ENCODE results near the gene ADARB2.

Gene ADARB2

DNA sequence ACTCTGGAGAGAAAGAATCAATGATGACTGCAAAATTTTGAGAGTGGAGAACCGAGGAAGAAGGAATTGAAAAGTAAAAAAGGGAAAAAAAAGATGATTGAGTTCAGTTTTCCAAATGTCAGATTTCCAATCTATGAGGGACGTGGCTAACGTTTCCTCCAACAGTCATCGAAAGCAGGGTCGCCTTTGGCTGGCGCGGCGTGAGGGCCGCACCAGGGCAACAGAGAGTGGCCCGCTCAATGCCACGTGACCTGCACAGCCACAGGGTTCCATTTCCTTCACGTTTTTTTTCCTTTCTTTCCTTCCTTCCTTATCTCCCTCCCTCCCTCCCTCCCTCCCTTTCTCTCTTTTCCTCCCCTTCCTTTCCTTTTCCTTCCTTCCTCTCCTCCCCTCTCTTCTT is 579.3 kb downstream of the ADARB2 start:
- Histone ChIP-seq H2AFZ (ENCODE audit: low read length) (no peak overlapping the region), H4K91ac (ENCODE audit: low read depth, low read length, poor library complexity) (no peak overlapping the region), H3K14ac (ENCODE audit: low read length) (no peak overlapping the region), H2BK15ac (ENCODE audit: low read length) (no peak overlapping the region), H3K9ac (ENCODE audit: low read depth, low read length, poor library complexity) (no peak overlapping the region), H3K23ac (ENCODE audit: low read depth, low read length, poor library complexity) (no peak overlapping the region), H3K4ac (ENCODE audit: low read length) (no peak overlapping the region), H3K4me1 (ENCODE audit: control insufficient read depth in 2 of 2, insufficient read depth in 1 of 2, low read depth in 1 of 2, low read length in 2 of 2) (peaks cover 0 to 6% of the 10 kb centered on the region in 2 donors), H2BK5ac (ENCODE audit: low read length) (no peak overlapping the region), H2BK12ac (ENCODE audit: low read length) (no peak overlapping the region), H3K27ac (replicated peaks; ENCODE audit: low read length) (no peak overlapping the region), H3K4me3 (ENCODE audit: low read length in 2 of 2) (no peak overlapping the region), H3K4me2 (ENCODE audit: insufficient read depth, low read length, poor library complexity, severe bottlenecking) (no peak overlapping the region), H4K8ac (ENCODE audit: low read depth, low read length) (no peak overlapping the region), H3K9me3 (replicated peaks in 1 of 2; ENCODE audit: control insufficient read depth in 2 of 2, insufficient read depth in 1 of 2, low read depth in 1 of 2, low read length in 2 of 2) (no peaks in the 10 kb centered on the region), H2BK120ac (ENCODE audit: low read depth, low read length) (no peak overlapping the region), H3K27me3 (ENCODE audit: control insufficient read depth in 3 of 3, insufficient read depth in 3 of 3, low read depth in 1 of 3, low read length in 3 of 3) (peaks cover 0 to 21% (median 0%) of the 10 kb centered on the region in 3 experiments), H3K79me1 (ENCODE audit: low read depth, low read length) (no peaks in the 10 kb centered on the region), H3K18ac (ENCODE audit: low read length) (no peak overlapping the region), H2AK5ac (ENCODE audit: low read depth, low read length) (no peak overlapping the region), H3K36me3 (replicated peaks in 1 of 2; ENCODE audit: control insufficient read depth in 2 of 2, insufficient read depth in 2 of 2, low read length in 2 of 2) (no peaks in the 10 kb centered on the region)
- no CpG with 5 or more reads among the region's 12 CpGs for WGBS, 2 donors (ENCODE audit: extremely low coverage in 2 of 2, insufficient read length in 2 of 2, insufficient replicate concordance in 1 of 2)
- no peak for DNase-seq (ENCODE audit: low spot score)

DNA sequence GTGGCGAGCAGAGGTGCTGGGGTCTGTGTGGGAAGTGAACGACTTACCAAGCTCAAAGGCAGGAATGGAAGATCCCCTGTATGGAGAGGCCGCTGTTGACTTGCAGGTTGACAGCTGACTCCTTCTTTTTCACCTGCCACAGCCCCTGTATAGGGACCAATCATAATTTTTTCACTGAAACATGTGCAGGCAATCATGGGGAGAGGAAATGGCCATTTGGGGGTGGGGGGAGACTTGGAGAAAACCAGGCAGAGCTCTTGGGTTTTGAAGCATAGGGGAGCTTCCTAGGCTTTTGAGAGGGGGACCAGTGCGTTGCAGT is 579.8 kb downstream of the ADARB2 start:
- Histone ChIP-seq H3K36me3 (replicated peaks in 1 of 2; ENCODE audit: control insufficient read depth in 2 of 2, insufficient read depth in 2 of 2, low read length in 2 of 2) (no peaks in the 10 kb centered on the region), H3K4me1 (ENCODE audit: control insufficient read depth in 2 of 2, insufficient read depth in 1 of 2, low read depth in 1 of 2, low read length in 2 of 2) (peaks cover 0 to 6% of the 10 kb centered on the region in 2 donors), H3K9ac (ENCODE audit: low read depth, low read length, poor library complexity) (no peak overlapping the region), H2BK15ac (ENCODE audit: low read length) (no peak overlapping the region), H2BK120ac (ENCODE audit: low read depth, low read length) (no peak overlapping the region), H3K27ac (replicated peaks; ENCODE audit: low read length) (no peak overlapping the region), H2AK5ac (ENCODE audit: low read depth, low read length) (no peak overlapping the region), H2AFZ (ENCODE audit: low read length) (no peak overlapping the region), H4K91ac (ENCODE audit: low read depth, low read length, poor library complexity) (no peak overlapping the region), H3K79me1 (ENCODE audit: low read depth, low read length) (no peaks in the 10 kb centered on the region), H3K18ac (ENCODE audit: low read length) (no peak overlapping the region), H4K8ac (ENCODE audit: low read depth, low read length) (no peak overlapping the region), H3K27me3 (ENCODE audit: control insufficient read depth in 3 of 3, insufficient read depth in 3 of 3, low read depth in 1 of 3, low read length in 3 of 3) (peaks cover 0 to 21% (median 0%) of the 10 kb centered on the region in 3 experiments), H2BK5ac (ENCODE audit: low read length) (no peak overlapping the region), H3K23ac (ENCODE audit: low read depth, low read length, poor library complexity) (no peak overlapping the region), H3K4me2 (ENCODE audit: insufficient read depth, low read length, poor library complexity, severe bottlenecking) (no peak overlapping the region), H2BK12ac (ENCODE audit: low read length) (no peak overlapping the region), H3K9me3 (replicated peaks in 1 of 2; ENCODE audit: control insufficient read depth in 2 of 2, insufficient read depth in 1 of 2, low read depth in 1 of 2, low read length in 2 of 2) (no peaks in the 10 kb centered on the region), H3K14ac (ENCODE audit: low read length) (no peak overlapping the region), H3K4ac (ENCODE audit: low read length) (no peak overlapping the region), H3K4me3 (ENCODE audit: low read length in 2 of 2) (no peak overlapping the region)
- DNase-seq (ENCODE audit: low spot score), result no peak
- WGBS, 2 donors (ENCODE audit: extremely low coverage in 2 of 2, insufficient read length in 2 of 2, insufficient replicate concordance in 1 of 2), result no CpG with 5 or more reads among the region's 4 CpGs

DNA sequence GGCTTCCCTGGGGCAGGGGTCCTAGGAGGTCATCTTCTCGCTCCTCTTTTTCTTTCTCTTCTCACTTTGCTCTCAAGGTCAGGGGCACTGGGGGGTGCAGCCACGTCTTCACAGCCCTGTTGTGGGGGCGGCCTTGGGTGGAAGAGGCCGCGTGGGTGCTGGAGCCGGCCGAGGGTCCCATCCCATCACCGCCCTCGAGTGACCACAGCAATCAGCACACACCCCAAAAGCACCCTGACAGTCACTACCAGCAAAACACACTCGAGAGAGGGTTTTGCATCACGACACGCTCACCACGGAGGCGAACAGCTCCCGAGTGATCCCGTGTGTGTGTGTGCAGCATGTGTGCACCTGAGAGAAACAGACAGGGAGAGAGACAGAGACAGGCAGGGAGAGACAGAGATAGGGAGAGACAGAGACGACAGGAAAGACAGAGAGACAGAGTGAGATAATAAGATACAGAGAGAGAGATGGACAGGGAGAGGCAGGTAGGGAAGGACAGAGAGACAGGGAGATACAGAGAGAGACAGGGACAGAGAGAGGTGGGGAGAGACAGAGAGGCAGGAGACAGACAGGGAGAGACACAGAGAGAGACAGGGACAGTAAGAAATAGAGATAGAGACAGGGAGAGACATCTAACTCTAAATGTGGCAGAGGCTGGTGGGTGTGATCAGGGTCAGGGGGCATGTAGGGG is 580.3 kb downstream of the ADARB2 start:
- H3K27ac ChIP-seq (replicated peaks; ENCODE audit: low read length), result no peak overlapping the region
- H3K23ac ChIP-seq (ENCODE audit: low read depth, low read length, poor library complexity), result peak overlapping the region; percentile 78
- H2AFZ ChIP-seq (ENCODE audit: low read length), result no peak overlapping the region
- peak overlapping the region; percentile 62 for H2AK5ac ChIP-seq (ENCODE audit: low read depth, low read length)
- no peak overlapping the region for H4K91ac ChIP-seq (ENCODE audit: low read depth, low read length, poor library complexity)
- H3K36me3 ChIP-seq (replicated peaks in 1 of 2; ENCODE audit: control insufficient read depth in 2 of 2, insufficient read depth in 2 of 2, low read length in 2 of 2), result no peaks in the 10 kb centered on the region
- peak overlapping the region; percentile 76 for H3K14ac ChIP-seq (ENCODE audit: low read length)
- no peak overlapping the region for H3K4ac ChIP-seq (ENCODE audit: low read length)
- no peaks in the 10 kb centered on the region for H3K9me3 ChIP-seq (replicated peaks in 1 of 2; ENCODE audit: control insufficient read depth in 2 of 2, insufficient read depth in 1 of 2, low read depth in 1 of 2, low read length in 2 of 2)
- no peak overlapping the region for H3K9ac ChIP-seq (ENCODE audit: low read depth, low read length, poor library complexity)
- no peak overlapping the region for H3K4me3 ChIP-seq (ENCODE audit: low read length in 2 of 2)
- peak overlapping the region; percentile 16 for H2BK12ac ChIP-seq (ENCODE audit: low read length)
- DNase-seq (ENCODE audit: low spot score), result no peak
- no peak overlapping the region for H2BK120ac ChIP-seq (ENCODE audit: low read depth, low read length)
- H3K18ac ChIP-seq (ENCODE audit: low read length), result peak overlapping the region; percentile 77
- no peaks in the 10 kb centered on the region for H3K79me1 ChIP-seq (ENCODE audit: low read depth, low read length)
- H2BK5ac ChIP-seq (ENCODE audit: low read length), result no peak overlapping the region
- peak overlapping the region; percentile 50 for H2BK15ac ChIP-seq (ENCODE audit: low read length)
- no peak overlapping the region for H4K8ac ChIP-seq (ENCODE audit: low read depth, low read length)
- no peak overlapping the region for H3K4me2 ChIP-seq (ENCODE audit: insufficient read depth, low read length, poor library complexity, severe bottlenecking)
- peaks cover 0 to 6% of the 10 kb centered on the region in 2 donors for H3K4me1 ChIP-seq (ENCODE audit: control insufficient read depth in 2 of 2, insufficient read depth in 1 of 2, low read depth in 1 of 2, low read length in 2 of 2)
- WGBS, 2 donors (ENCODE audit: extremely low coverage in 2 of 2, insufficient read length in 2 of 2, insufficient replicate concordance in 1 of 2), result no CpG with 5 or more reads among the region's 17 CpGs
- H3K27me3 ChIP-seq (ENCODE audit: control insufficient read depth in 3 of 3, insufficient read depth in 3 of 3, low read depth in 1 of 3, low read length in 3 of 3), result peaks cover 0 to 18% (median 0%) of the 10 kb centered on the region in 3 experiments

GRCh38 chr10:1156616-1156886 is 580.8 kb downstream of the ADARB2 start:
- peaks cover 0 to 18% (median 0%) of the 10 kb centered on the region in 3 experiments for H3K27me3 ChIP-seq (ENCODE audit: control insufficient read depth in 3 of 3, insufficient read depth in 3 of 3, low read depth in 1 of 3, low read length in 3 of 3)
- H3K23ac ChIP-seq (ENCODE audit: low read depth, low read length, poor library complexity), result peak overlapping the region; percentile 75
- H3K36me3 ChIP-seq (replicated peaks in 1 of 2; ENCODE audit: control insufficient read depth in 2 of 2, insufficient read depth in 2 of 2, low read length in 2 of 2), result no peaks in the 10 kb centered on the region
- H2AFZ ChIP-seq (ENCODE audit: low read length), result no peak overlapping the region
- no peak overlapping the region for H2BK12ac ChIP-seq (ENCODE audit: low read length)
- H2AK5ac ChIP-seq (ENCODE audit: low read depth, low read length), result peak overlapping the region; percentile 76
- H3K18ac ChIP-seq (ENCODE audit: low read length), result peak overlapping the region; percentile 87
- no CpG with 5 or more reads among the region's 8 CpGs for WGBS, 2 donors (ENCODE audit: extremely low coverage in 2 of 2, insufficient read length in 2 of 2, insufficient replicate concordance in 1 of 2)
- H3K14ac ChIP-seq (ENCODE audit: low read length), result peak overlapping the region; percentile 76
- H3K27ac ChIP-seq (replicated peaks; ENCODE audit: low read length), result no peak overlapping the region
- no peaks in the 10 kb centered on the region for H3K9me3 ChIP-seq (replicated peaks in 1 of 2; ENCODE audit: control insufficient read depth in 2 of 2, insufficient read depth in 1 of 2, low read depth in 1 of 2, low read length in 2 of 2)
- H2BK15ac ChIP-seq (ENCODE audit: low read length), result no peak overlapping the region
- no peaks in the 10 kb centered on the region for H3K79me1 ChIP-seq (ENCODE audit: low read depth, low read length)
- H4K8ac ChIP-seq (ENCODE audit: low read depth, low read length), result no peak overlapping the region
- no peak overlapping the region for H4K91ac ChIP-seq (ENCODE audit: low read depth, low read length, poor library complexity)
- H3K4ac ChIP-seq (ENCODE audit: low read length), result peak overlapping the region; percentile 55
- peak overlapping the region; percentile 84 for H2BK5ac ChIP-seq (ENCODE audit: low read length)
- no peak overlapping the region for H2BK120ac ChIP-seq (ENCODE audit: low read depth, low read length)
- peaks cover 0 to 6% of the 10 kb centered on the region in 2 donors for H3K4me1 ChIP-seq (ENCODE audit: control insufficient read depth in 2 of 2, insufficient read depth in 1 of 2, low read depth in 1 of 2, low read length in 2 of 2)
- H3K4me2 ChIP-seq (ENCODE audit: insufficient read depth, low read length, poor library complexity, severe bottlenecking), result no peak overlapping the region
- DNase-seq (ENCODE audit: low spot score), result no peak
- no peak overlapping the region for H3K9ac ChIP-seq (ENCODE audit: low read depth, low read length, poor library complexity)
- H3K4me3 ChIP-seq (ENCODE audit: low read length in 2 of 2), result no peak overlapping the region
